HepG2 (cell line): Measurements from ENCODE around the gene NCMAP. TPM values are rescaled to one million over a fixed set of nuclear protein-coding genes. Genes with fewer than 3 reads are reported as not detected.

Source experiments
- AKAP8 ChIP-seq: sonication (generic); formaldehyde crosslinking; IDR thresholded peaks from 2 replicates; pipeline ENCODE4 v1.5.1; 2020; ENCODE audit warnings: mild to moderate bottlenecking, missing genetic modification reagents
- FOXK2 ChIP-seq: fragments of 450-650 bp; IDR thresholded peaks from 2 replicates; pipeline ENCODE4 v1.6.1; 2016
- GATAD1 ChIP-seq: IDR thresholded peaks from 2 replicates; pipeline ENCODE4 v1.6.1; 2016; ENCODE audit warnings: missing genetic modification reagents, missing compliant biosample characterization
- NFAT5 ChIP-seq: sonication (generic); formaldehyde crosslinking; IDR thresholded peaks from 2 replicates; pipeline ENCODE4 v1.4.0; 2020; ENCODE audit warnings: missing genetic modification reagents
- NFIC ChIP-seq: IDR thresholded peaks from 2 replicates; pipeline ENCODE4 v1.6.1; 2012; ENCODE audit warnings: mild to moderate bottlenecking, low read length, inconsistent platforms
- NR2C2 ChIP-seq: sonication (generic); formaldehyde crosslinking; IDR thresholded peaks from 2 replicates; pipeline ENCODE4 v1.4.0; 2020; ENCODE audit warnings: missing genetic modification reagents, mild to moderate bottlenecking, moderate library complexity, borderline replicate concordance
- PPARG ChIP-seq: conservative IDR thresholded peaks from 2 replicates; pipeline ENCODE4 v1.6.1; 2016; ENCODE audit warnings: missing biosample characterization, missing genetic modification reagents
- RFX1 ChIP-seq: fragments of 450-650 bp; IDR thresholded peaks from 2 replicates; pipeline ENCODE4 v1.6.1; 2017
- TFDP2 ChIP-seq: sonication (generic); formaldehyde crosslinking; IDR thresholded peaks from 2 replicates; pipeline ENCODE4 v1.4.0; 2020; ENCODE audit warnings: missing genetic modification reagents
- ZBTB7B ChIP-seq: sonication (generic); formaldehyde crosslinking; IDR thresholded peaks from 2 replicates; pipeline ENCODE4 v1.4.0; 2020; ENCODE audit warnings: missing genetic modification reagents
- ZFP36 ChIP-seq: fragments of 150-350 bp; IDR thresholded peaks from 2 replicates; pipeline ENCODE4 v1.6.1; 2018; ENCODE audit warnings: borderline replicate concordance, low read length, low read depth; ENCODE audit not compliant: partially characterized antibody
- ZNF121 ChIP-seq: sonication (generic); formaldehyde crosslinking; IDR thresholded peaks from 2 replicates; pipeline ENCODE4 v1.5.0; 2020; ENCODE audit warnings: mild to moderate bottlenecking, missing genetic modification reagents
- ZNF275 ChIP-seq: sonication (generic); formaldehyde crosslinking; IDR thresholded peaks from 2 replicates; pipeline ENCODE4 v1.8.0; 2022; ENCODE audit warnings: missing genetic modification reagents, mild to moderate bottlenecking, inconsistent platforms, borderline replicate concordance
- ZNF446 ChIP-seq: sonication (generic); formaldehyde crosslinking; IDR thresholded peaks from 2 replicates; pipeline ENCODE4 v1.5.0; 2020; ENCODE audit warnings: mild to moderate bottlenecking, missing genetic modification reagents
- ZNF564 ChIP-seq: sonication (generic); formaldehyde crosslinking; IDR thresholded peaks from 2 replicates; pipeline ENCODE4 v1.8.1; 2023; ENCODE audit warnings: mild to moderate bottlenecking, missing genetic modification reagents
- ZNF691 ChIP-seq: sonication (generic); formaldehyde crosslinking; IDR thresholded peaks from 2 replicates; pipeline ENCODE4 v1.4.0; 2020; ENCODE audit warnings: missing genetic modification reagents, low read depth, mild to moderate bottlenecking, borderline replicate concordance
- ZNF746 ChIP-seq: sonication (generic); formaldehyde crosslinking; IDR thresholded peaks from 2 replicates; pipeline ENCODE4 v1.8.0; 2022; ENCODE audit warnings: mild to moderate bottlenecking, missing genetic modification reagents
- ZNF788 ChIP-seq: sonication (generic); formaldehyde crosslinking; IDR thresholded peaks from 2 replicates; pipeline ENCODE4 v1.5.0; 2020; ENCODE audit warnings: mild to moderate bottlenecking, missing genetic modification reagents, borderline replicate concordance
- ZSCAN25 ChIP-seq: sonication (generic); formaldehyde crosslinking; IDR thresholded peaks from 2 replicates; pipeline ENCODE4 v1.8.0; 2022; ENCODE audit warnings: mild to moderate bottlenecking, missing genetic modification reagents
- ZSCAN9 ChIP-seq: IDR thresholded peaks from 2 replicates; pipeline ENCODE4 v1.6.1; 2016; ENCODE audit warnings: borderline replicate concordance
- polyA plus RNA-seq, 8 experiments: library from polyadenylated mRNA; depleted of rRNA in 3 of 8; stranded (reverse) in 7 of 8; unstranded in 1 of 8; fragments of >200 nt; fragmentation: Illumina TruSeq in 4 of 8; extraction: Trizol in 4 of 8; gene quantifications; 2 replicates each; pipeline versions ENCODE4 v1.2.1 to v1.2.3, GENCODE V29; 2011 to 2016; ENCODE audit warnings: low read depth in 4 of 8, missing spikeins in 1 of 8, mixed read lengths in 1 of 8; ENCODE audit not compliant: insufficient read depth in 1 of 8
- total RNA-seq, 5 experiments: library from RNA; depleted of rRNA; stranded (reverse); fragments of >200 nt; fragmentation: Illumina TruSeq; extraction: Trizol; gene quantifications; 2 replicates each; pipeline ENCODE4 v1.2.3, GENCODE V29; 2016; ENCODE audit warnings: low read depth in 1 of 5

The NCMAP gene
- total and polyA plus RNA-seq, 2 of the 13 experiments (the other 11 are each of a cell fraction or from before 2014, with no cell fraction given): 2.7 to 20.0 TPM

- TF ChIP-seq AKAP8 (CRISPR knock-in tag): peak; percentile 62; the same call in 1 of the 2 replicates
- TF ChIP-seq ZNF121 (CRISPR knock-in tag): peak; percentile 25; the same call in 1 of the 2 replicates
- TF ChIP-seq ZSCAN25 (CRISPR knock-in tag): peak; percentile 74
- TF ChIP-seq TFDP2 (CRISPR knock-in tag): peak; percentile 65
- TF ChIP-seq PPARG: peak; percentile 13; the same call in 1 of the 2 replicates
- peak; percentile 64; the same call in 1 of the 2 replicates for TF ChIP-seq ZBTB7B (CRISPR knock-in tag)
- peak; percentile 31; the same call in 1 of the 2 replicates for TF ChIP-seq GATAD1 (CRISPR knock-in tag)
- TF ChIP-seq ZFP36: no peak
- peak; percentile 56 for TF ChIP-seq FOXK2
- no peak for TF ChIP-seq NFIC
- peak; percentile 61; the same call in 1 of the 2 replicates for TF ChIP-seq NR2C2 (CRISPR knock-in tag)
- TF ChIP-seq ZSCAN9 (CRISPR knock-in tag): 0 out of 2 replicates have a peak, but pooled peaks have one; percentile 29
- peak; percentile 56; the same call in 1 of the 2 replicates for TF ChIP-seq ZNF564
- peak; percentile 81; the same call in 1 of the 2 replicates for TF ChIP-seq ZNF691
- peak; percentile 82 for TF ChIP-seq RFX1
- TF ChIP-seq ZNF275 (CRISPR knock-in tag): no peak
- peak; percentile 53; the same call in 1 of the 2 replicates for TF ChIP-seq ZNF746 (CRISPR knock-in tag)
- peak; percentile 46; the same call in 1 of the 2 replicates for TF ChIP-seq ZNF788 (CRISPR knock-in tag)
- 0 out of 2 replicates have a peak, but pooled peaks have one; percentile 60 for TF ChIP-seq NFAT5 (CRISPR knock-in tag)
- 0 out of 2 replicates have a peak, but pooled peaks have one; percentile 63 for TF ChIP-seq ZNF446 (CRISPR knock-in tag)
Observed at GRCh38 chr1:24551960-24552571, 3.8 kb upstream of the NCMAP start (continued).
